C1 segment of cervical spinal cord (tissue), 14 donors: Measurements from ENCODE around the gene TMC4.

Experiments used
- DNase-seq, 14 donors: peaks; one replicate each; lab custom pipeline; 2025; lab: John Stamatoyannopoulos, UW

The TMC4 gene

DNA sequence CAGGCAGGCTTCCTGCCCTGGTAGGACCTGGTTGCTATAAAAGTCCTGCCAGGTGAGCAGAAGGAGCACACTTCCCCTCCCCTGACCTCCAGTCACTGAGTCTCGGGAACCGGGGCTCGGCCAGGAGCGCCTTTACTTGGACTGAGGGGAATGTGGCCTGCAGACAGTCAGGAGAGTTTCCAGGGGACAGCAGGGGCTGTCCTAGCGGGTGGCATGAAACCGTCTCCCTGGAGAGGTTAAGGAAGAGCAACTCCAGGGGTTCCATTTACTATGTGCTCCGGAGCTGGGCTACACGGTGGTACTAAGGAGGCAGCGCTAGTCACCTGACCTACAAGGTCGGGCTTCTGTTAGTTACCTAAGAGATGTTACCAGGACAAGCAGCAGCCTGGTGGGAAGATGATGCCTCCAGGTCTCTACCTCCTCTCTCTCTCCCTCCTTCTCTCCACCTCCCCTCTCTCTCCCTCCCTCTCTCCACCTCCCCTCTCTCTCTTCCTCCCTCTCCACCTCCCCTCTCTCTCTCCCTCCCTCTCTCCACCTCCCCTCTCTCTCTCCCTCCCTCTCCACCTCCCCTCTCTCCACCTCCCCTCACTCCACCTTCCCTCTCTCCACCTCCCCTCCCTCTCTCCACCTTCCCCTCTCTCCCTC, 39.5 kb downstream of the TMC4 start:
- DNase-seq = peak in 2 of 14 donors; percentile 12 to 86

DNA sequence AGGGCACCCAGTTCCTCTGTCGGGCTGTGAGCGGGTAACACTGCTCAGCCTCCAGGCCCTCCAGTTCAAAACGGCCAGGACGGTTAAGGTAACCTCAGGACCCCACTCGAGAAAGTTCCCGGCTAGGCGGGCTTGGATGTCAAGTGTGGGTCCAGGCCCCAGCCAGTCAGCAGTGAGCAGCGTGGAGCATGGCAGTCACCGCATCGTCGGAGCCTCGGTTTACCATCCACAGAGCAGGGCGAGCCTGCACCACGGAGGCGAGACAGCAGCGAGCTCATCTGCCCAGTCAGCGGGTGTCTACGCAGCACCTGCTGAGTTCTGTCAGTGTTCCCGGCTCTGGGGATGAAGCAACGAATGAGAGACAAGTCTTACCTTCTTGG, 43.4 kb downstream of the TMC4 start:
- no peak for DNase-seq

DNA sequence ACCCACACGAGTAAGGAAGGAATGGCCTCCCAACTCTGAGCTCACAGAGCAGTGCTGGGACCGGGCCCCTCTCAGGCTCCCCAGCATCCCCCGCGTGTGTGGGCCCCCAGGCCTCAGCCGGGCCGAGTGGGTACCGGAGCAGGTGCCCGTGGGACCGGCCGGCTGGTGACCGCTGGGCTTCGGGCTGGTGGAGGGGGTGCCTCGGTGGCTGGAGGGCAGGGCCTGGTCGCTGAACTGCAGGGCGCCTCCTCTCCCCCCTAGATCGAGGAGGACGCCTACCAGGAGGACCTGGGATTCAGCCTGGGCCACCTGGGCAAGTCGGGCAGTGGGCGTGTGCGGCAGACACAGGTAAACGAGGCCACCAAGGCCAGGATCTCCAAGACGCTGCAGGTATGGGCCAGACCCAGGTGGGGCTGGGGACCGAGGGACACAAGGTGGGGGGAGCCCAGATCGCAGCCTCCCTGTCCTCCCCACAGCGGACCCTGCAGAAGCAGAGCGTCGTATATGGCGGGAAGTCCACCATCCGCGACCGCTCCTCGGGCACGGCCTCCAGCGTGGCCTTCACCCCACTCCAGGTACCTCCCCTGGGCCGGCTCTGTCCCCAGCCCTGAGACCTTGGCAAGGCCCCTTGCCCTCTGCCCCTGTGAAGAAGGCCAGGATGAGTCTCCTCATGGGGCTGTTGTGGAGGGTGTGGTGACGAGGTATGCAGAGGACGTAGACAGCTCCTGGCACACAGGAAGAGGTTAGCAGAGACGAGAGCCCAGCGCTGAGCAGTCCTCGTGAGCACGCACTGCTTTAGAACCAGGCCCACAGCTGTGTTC, 44.0 kb downstream of the TMC4 start:
- no peak for DNase-seq

DNA sequence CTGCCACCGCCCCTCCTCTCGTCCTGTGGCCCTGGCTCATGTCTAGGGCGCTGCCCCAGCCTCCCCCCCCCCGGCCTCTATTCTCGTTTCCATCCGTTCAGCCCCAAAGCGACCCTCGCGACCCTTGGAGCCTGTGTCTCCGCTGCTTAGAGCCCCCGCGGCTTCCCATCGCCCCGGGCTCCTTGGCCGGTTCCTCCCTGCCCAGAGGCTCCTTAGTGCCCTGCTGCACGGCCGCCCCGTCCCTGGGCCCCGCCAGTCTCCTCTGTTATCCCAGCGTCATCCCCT, 44.6 kb downstream of the TMC4 start:
- DNase-seq = no peak

DNA sequence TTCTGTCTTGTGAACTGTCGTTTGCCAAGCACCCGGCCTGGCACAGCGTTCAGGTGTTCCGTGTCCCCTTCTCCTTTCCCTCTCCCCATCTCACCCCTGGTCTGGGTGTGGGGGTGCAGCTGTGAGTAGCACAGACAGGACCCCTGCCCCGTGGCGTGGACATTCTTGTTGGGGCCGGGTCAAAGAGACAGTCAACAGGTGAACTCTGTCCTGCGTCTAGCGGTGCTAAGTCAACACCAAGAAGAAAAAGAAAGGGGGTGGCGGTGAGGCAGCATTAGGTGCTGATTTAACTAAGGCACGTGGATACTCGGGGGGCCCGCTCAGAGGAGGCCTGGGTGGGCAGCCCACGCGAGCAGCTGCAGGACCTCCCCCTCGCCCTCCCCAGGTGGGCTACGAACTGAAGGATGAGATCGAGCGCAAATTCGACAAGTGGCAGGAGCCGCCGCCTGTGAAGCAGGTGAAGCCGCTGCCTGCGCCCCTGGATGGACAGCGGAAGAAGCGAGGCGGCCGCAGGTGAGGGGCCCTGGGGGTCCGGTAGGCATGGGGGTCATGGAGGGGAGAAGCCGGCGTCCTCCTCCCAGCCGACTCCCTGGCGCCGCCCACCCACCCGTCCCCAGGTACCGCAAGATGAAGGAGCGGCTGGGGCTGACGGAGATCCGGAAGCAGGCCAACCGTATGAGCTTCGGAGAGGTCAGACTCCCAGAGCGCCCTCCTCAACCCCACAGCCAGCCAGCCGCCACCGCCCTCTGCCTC, 45.1 kb downstream of the TMC4 start:
- DNase-seq = no peak

DNA sequence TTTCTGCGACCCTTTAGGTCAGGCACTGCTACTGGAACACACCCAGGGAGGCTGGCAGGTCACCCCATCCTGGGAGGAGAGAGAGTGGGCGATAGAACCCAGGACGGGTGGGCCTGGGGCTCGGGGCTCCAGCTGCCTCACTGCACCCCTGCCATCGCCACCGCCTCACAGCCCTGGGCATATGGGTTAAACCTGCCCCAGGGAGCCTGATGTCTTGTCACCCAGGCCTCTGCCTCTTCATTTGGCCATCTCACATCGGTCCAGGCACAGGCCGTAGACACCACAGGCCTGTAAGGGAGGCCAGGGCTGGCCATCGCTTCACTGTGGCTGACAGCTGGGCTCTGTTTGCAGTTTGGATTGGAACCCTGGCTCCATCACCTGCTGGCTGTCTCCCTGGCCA, 47.2 kb downstream of the TMC4 start:
- no peak for DNase-seq

DNA sequence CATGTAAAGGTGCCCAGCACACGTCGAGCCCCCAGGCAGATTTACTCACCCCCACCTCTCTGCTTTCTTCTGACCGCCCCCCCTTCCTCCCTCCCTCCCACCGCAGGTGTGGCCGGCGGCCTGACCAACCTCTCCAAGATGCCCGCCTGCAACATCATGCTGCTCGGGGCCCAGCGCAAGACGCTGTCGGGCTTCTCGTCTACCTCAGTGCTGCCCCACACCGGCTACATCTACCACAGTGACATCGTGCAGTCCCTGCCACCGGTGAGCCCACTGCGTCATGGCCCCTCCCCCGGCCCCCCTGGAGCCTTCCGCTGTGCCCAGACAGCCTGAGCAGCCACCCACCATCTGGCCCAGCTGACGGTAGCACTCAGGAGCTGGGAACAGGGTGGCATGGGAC, 48.6 kb downstream of the TMC4 start:
- DNase-seq = no peak

DNA sequence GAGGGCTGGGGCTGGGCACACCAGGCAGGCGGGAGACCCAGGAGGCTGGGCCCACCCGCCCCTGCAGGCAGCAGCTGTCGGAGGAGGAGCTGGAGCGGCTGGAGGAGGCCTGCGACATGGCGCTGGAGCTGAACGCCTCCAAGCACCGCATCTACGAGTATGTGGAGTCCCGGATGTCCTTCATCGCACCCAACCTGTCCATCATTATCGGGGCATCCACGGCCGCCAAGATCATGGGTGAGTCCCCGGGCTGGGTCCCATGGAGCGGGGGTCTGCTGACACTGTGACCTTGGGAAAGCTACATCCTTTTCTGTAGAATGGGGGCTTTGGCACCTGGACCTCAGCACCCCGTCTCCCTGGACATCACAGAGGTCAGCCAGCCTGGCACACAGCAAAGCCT, 49.3 kb downstream of the TMC4 start:
- no peak for DNase-seq

DNA sequence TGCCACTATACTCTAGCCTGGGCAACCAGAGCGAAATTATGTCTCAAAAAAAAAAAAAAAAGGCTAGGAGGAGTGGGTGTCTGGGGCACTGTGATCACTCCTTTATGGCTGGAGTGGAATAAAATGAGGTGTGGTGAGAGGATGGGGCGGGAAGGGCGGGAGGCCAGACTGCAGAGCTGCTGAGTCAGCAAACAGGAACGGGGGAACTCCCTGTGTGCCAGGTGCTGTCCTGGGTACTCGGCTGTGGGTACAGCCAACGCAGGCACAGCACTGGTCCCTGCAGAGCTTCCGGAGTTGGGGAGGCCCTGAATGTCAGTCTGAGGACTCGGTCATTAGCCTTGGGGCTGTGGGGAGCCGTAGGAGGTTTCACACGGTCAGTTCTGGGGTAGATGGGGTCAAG, 51.7 kb downstream of the TMC4 start:
- no peak for DNase-seq

DNA sequence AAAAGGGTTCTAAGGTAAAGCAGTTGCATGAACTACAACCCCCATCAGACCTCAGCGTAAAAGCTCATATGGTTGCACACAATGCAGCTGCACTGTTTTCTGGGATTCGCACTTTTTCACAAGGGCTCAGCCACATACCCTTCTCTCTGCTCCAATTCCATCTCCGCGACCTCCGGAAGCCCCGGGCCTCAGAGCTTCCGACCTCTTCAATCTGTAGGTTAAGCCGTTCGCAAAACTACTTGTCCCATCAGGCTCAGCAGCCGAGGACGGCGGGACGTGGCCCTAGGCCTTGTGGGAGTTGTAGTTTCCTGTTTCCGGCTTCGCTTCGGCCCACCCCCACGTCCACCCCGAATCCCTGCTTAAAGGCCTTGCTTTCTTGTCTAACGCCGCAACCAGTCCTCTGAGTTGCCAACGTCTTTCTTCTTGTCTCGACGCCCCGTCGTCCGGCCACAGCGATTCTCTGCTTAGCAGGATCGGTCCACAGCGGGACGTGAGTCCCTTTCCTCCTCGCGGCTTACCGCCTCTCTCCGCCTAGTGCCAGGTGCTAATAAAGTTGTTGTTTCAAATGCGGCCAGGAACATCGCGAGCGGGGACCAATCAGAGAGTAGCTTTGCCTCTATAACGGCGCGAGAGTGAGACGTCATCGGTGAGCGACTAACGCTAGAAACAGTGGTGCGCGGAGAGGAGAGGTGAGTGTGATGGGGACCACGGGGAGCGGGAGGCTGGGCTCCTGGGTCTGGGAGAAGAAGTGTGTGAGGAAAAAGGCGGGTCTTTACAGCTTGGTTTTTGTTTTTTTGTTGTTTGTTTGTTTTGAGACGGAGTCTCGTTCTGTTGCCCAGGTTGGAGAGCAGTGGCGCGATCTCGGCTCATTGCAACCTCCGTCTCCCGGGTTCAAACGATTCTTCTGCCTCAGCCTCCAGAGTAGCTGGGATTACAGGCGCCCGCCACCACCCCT, 57.6 kb downstream of the TMC4 start, which contains the start of the genes PRPF31 and TFPT:
TSS of gene PRPF31 (plus strand) at position 646 of the 955 bp plus-strand sequence. CDS start 2,525 bp downstream, outside the sequence.
TSS of gene TFPT (minus strand) at position 549 of the 955 bp plus-strand sequence. CDS start at position 161, 388 bp downstream.
- peak; percentile 97 to 100 (median 99) for DNase-seq

DNA sequence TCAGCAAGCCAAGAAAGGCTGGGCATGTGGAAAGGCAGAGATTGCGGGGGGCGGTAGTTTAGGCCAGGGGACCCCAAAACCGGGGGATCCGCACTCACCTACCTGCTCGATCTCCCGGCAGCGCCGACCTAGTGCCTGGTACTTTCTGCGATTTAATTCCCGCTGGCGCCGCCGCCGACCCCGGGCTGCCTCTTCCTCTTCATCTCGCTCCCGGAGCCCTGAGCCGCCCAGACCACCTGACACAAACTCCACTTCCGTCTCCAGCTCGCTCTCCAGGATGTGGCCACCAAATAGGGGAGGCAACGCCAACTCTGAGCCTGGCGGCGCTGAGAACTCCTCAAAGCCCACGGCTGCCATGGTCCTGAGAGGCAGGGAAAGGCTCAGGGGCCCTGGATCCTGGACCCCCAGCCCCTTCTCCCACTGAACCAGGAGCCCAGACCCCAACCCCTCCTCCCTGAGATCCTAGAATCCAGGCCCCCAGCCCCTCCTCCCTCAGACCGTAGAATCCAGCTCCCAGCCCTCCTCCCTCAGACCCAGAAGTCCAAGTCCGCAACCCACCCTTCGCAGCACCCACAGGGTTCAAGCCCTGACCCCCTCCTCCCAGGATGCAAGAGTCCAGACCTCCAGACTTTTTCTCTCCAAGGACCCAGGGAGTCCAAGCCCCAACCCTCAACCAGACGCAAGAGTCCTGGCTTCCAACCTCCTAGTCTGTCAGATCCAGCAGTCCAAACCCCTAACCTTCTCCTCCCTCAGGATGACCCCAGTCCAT, 58.4 kb downstream of the TMC4 start:
- DNase-seq = peak in 7 of 14 donors; percentile 10 to 65 (median 19)
